GM19455 (cell line): ENCODE data around the gene PRKCH.

Experiments
- ATAC-seq: cut with Tn5 transposase; IDR thresholded peaks from one replicate; pipeline ENCODE4 v1.9.1; 2021; ENCODE audit not compliant: unreplicated experiment

PRKCH gene

GRCh38 chr14:61321385-61322010 lies at the start of gene PRKCH:
Gene PRKCH, plus strand, starts transcription at chr14:61321579. Its CDS starts 523 bp downstream, at chr14:61322102.
- peak; percentile 67 for ATAC-seq

GRCh38 chr14:61277232-61277631 lies 44.1 kb upstream of the PRKCH start:
- ATAC-seq, result no peak

GRCh38 chr14:61277784-61278183 lies 43.6 kb upstream of the PRKCH start:
- no peak for ATAC-seq

GRCh38 chr14:61279082-61279481 lies 42.3 kb upstream of the PRKCH start:
- ATAC-seq, result no peak

GRCh38 chr14:61280092-61280525 lies 41.3 kb upstream of the PRKCH start:
- ATAC-seq, result no peak

GRCh38 chr14:61280526-61281185 lies 40.7 kb upstream of the PRKCH start:
- ATAC-seq, result no peak

- no peak for ATAC-seq
Observed at GRCh38 chr14:61281186-61281947, 40.0 kb upstream of the PRKCH start, which contains the start of gene TMEM30B. Gene TMEM30B, minus strand, starts transcription at chr14:61281338. Its CDS starts 191 bp downstream, at chr14:61281147.

- no peak for ATAC-seq
Observed at GRCh38 chr14:61281948-61282275, 39.5 kb upstream of the PRKCH start.

- no peak for ATAC-seq
Observed at GRCh38 chr14:61282746-61283145, 38.6 kb upstream of the PRKCH start.

- ATAC-seq, result no peak
Observed at GRCh38 chr14:61284001-61284400, 37.4 kb upstream of the PRKCH start.

GRCh38 chr14:61285364-61285763 lies 36.0 kb upstream of the PRKCH start:
- ATAC-seq, result no peak

GRCh38 chr14:61287196-61287595 lies 34.2 kb upstream of the PRKCH start:
- no peak for ATAC-seq

GRCh38 chr14:61288228-61288627 lies 33.2 kb upstream of the PRKCH start:
- no peak for ATAC-seq

- no peak for ATAC-seq
Observed at GRCh38 chr14:61288720-61289119, 32.7 kb upstream of the PRKCH start.

- no peak for ATAC-seq
Observed at GRCh38 chr14:61290701-61291100, 30.7 kb upstream of the PRKCH start.

- no peak for ATAC-seq
Observed at GRCh38 chr14:61296151-61296550, 25.2 kb upstream of the PRKCH start.

GRCh38 chr14:61296719-61297502 lies 24.5 kb upstream of the PRKCH start:
- ATAC-seq, result no peak

GRCh38 chr14:61297581-61297980 lies 23.8 kb upstream of the PRKCH start:
- no peak for ATAC-seq

- ATAC-seq, result no peak
Observed at GRCh38 chr14:61298824-61299223, 22.6 kb upstream of the PRKCH start.

- ATAC-seq, result no peak
Observed at GRCh38 chr14:61300209-61300608, 21.2 kb upstream of the PRKCH start.

GRCh38 chr14:61300754-61301153 lies 20.6 kb upstream of the PRKCH start:
- ATAC-seq, result no peak
